Stimulated activated memory B cell treated with anti-CD40 and anti-IgM and Interleukin-4, amounts not matched to agents 10 μg/mL and 1 μg/mL and 100 μg/mL, for 72 hours (primary cell): Measurements from ENCODE around the gene ZNF606.

Experiments
- ATAC-seq: fragments of 150-1000 bp; cut with Tn5 transposase; 2 replicates; pipeline ENCODE4 v1.10.0; 2021
- H3K27ac Mint-ChIP-seq: one replicate; pipeline ENCODE4 v1.8.0; 2022; ENCODE audit warnings: mild to moderate bottlenecking, mixed read lengths
- H3K27me3 Mint-ChIP-seq: one replicate; pipeline ENCODE4 v1.8.0; 2022; ENCODE audit warnings: mixed read lengths
- H3K36me3 Mint-ChIP-seq: one replicate; pipeline ENCODE4 v1.8.0; 2022; ENCODE audit warnings: mixed read lengths
- H3K4me1 Mint-ChIP-seq: one replicate; pipeline ENCODE4 v1.8.0; 2022; ENCODE audit warnings: mixed read lengths
- H3K4me3 Mint-ChIP-seq: one replicate; pipeline ENCODE4 v1.8.0; 2022; ENCODE audit warnings: mild to moderate bottlenecking, moderate library complexity, mixed read lengths
- H3K9me3 Mint-ChIP-seq: one replicate; pipeline ENCODE4 v1.8.0; 2022; ENCODE audit warnings: mixed read lengths

Gene ZNF606

DNA sequence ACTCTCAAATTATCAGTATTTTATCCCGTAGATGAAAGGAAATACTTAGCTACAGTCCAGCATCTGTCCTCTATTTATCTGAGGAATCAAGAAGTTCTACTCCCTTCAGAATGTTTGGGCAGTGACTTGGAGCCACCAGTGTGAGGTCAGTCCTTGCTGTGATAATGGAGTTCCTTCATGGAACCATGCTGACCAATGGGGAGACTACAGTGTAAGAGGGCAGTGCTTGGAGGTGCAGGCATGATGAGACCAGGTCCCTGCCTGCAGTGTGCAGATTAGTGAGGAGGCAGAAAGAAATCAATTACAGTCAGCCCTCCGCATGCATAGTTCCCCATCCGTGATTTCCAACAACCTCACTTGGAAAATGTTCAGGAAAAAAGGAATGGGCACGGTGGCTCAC, 28.2 kb downstream of the ZNF606 start, which contains the start of gene C19orf18:
Gene C19orf18, minus strand, starts transcription at position 101 of the 400 bp plus-strand sequence. CDS start 102 bp downstream, outside the sequence.
- ATAC-seq: no peak
- Mint-ChIP-seq H3K9me3 (peaks cover 41% of the 10 kb centered on the region), H3K4me3 (no peak within 1 kb of the TSS), H3K27ac (no peak within 1 kb of the TSS), H3K36me3 (peaks cover 77% of the 10 kb centered on the region), H3K27me3 (no peaks in the 10 kb centered on the region), H3K4me1 (no peaks in the 10 kb centered on the region)

DNA sequence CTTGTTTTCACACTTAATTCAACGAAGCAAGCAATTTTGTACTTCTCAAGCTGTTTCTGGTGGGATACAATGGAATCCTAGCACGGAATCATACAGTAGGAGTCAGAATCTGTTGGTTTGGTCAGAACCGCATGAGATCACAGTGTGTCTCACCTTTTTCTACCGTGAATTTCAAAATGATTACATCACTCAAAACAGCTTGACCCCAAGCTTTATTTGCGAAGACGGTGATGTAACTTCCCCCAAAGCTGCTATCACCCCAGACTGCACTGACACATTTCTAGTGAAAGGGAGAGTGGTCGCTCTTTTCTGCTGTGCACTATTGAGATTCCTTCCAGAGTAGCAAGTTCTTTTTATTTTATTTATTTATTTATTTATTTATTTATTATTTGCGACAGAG, 37.9 kb downstream of the ZNF606 start:
- Mint-ChIP-seq H3K4me1 (no peaks in the 10 kb centered on the region), H3K36me3 (peaks cover 46% of the 10 kb centered on the region), H3K27me3 (no peaks in the 10 kb centered on the region), H3K4me3 (no peak overlapping the region), H3K27ac (no peak overlapping the region), H3K9me3 (peaks cover 19% of the 10 kb centered on the region)
- no peak for ATAC-seq

DNA sequence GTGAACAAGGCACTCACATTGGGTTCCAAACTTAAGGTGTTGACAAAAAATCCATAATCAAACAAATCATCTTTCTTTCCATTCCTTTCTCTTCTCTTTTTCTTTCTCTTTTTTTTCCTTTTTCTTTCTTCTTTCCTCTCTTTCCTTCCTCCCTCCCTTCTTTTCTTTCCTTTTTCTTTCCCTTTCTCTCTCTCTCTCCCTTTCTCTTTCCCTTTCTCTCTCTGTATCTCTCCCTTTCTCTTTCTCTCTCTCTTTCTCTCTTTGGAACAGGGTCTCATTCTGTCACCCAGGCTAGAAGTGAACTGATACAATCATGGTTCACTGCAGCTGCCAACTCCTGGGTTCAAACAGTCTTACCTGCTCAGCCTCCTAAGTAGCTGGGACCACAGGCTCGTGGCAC, 40.8 kb downstream of the ZNF606 start:
- peaks cover 43% of the 10 kb centered on the region for H3K36me3 Mint-ChIP-seq
- no peaks in the 10 kb centered on the region for H3K27me3 Mint-ChIP-seq
- H3K27ac Mint-ChIP-seq: no peak overlapping the region
- no peak overlapping the region for H3K4me3 Mint-ChIP-seq
- no peak for ATAC-seq
- peaks cover 13% of the 10 kb centered on the region for H3K9me3 Mint-ChIP-seq
- H3K4me1 Mint-ChIP-seq: no peaks in the 10 kb centered on the region

DNA sequence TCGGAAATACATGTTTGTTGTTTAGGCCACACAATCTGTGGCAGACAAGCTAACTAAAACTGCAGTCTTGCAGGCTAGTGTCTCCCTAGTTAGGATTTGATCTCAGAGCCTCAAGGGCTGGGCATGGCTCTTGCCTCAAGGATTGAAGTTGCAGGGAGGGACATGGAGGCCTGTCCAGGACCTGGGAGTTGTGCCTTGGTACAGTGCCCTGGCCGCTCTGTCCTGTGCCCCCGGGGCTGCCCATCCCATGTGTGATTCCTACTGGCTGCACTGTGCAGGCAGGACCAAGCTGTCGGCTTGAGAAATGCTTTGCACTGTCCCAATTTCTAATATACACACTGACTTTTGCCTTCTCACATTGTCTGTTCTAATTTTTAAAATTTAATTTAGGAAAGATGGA, 47.6 kb downstream of the ZNF606 start:
- Mint-ChIP-seq H3K27ac (no peak overlapping the region), H3K9me3 (peaks cover 19% of the 10 kb centered on the region), H3K4me1 (no peaks in the 10 kb centered on the region), H3K4me3 (no peak overlapping the region), H3K36me3 (peaks cover 23% of the 10 kb centered on the region), H3K27me3 (no peaks in the 10 kb centered on the region)
- ATAC-seq: no peak

DNA sequence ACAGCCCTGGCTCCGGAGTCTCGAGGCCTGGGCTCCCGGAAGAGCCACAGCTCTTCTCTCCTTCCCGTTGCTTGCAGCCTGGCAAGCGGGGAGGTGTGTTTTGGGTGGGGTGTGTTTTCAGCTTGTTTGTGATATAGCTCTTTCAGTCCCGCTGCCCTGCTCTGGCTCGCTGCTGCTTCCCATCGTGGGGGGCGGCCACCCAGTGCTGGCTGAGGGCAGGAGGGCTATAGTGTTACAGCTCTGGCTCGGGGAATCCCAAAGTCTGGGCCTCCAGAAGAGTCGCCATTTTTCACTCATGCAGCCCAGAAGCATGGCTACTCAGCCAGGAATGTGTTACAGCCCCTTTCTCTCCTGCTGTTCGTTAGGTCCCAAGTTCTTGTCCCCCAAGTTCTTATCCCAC, 52.9 kb downstream of the ZNF606 start:
- ATAC-seq: no peak
- Mint-ChIP-seq H3K9me3 (peaks cover 21% of the 10 kb centered on the region), H3K27ac (no peak overlapping the region), H3K4me3 (no peak overlapping the region), H3K4me1 (peaks cover 20% of the 10 kb centered on the region), H3K36me3 (peaks cover 19% of the 10 kb centered on the region), H3K27me3 (no peaks in the 10 kb centered on the region)

DNA sequence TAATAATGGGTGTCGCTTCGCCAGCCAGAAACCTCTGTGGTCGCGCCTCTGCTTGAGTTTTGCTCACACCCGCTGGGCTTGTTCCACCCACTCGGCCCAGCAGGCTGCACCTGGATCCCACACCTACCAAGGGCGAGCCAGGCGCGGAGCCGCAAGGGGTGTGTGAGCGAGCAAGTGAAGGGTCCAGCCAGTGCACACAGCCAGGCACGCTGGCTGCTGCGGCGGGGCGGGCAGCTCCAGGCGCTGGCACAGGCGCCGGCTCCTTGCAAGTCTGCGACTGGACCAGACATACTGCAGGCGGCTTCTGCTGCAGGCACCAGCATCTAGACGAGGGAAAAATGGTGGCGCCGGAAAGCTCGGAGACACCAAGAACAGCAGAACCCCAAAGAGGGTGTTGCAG, 53.3 kb downstream of the ZNF606 start:
- peaks cover 23% of the 10 kb centered on the region for H3K36me3 Mint-ChIP-seq
- no peak overlapping the region for H3K27ac Mint-ChIP-seq
- no peak overlapping the region for H3K4me3 Mint-ChIP-seq
- peaks cover 22% of the 10 kb centered on the region for H3K9me3 Mint-ChIP-seq
- peaks cover 24% of the 10 kb centered on the region for H3K4me1 Mint-ChIP-seq
- H3K27me3 Mint-ChIP-seq: no peaks in the 10 kb centered on the region
- ATAC-seq: no peak

DNA sequence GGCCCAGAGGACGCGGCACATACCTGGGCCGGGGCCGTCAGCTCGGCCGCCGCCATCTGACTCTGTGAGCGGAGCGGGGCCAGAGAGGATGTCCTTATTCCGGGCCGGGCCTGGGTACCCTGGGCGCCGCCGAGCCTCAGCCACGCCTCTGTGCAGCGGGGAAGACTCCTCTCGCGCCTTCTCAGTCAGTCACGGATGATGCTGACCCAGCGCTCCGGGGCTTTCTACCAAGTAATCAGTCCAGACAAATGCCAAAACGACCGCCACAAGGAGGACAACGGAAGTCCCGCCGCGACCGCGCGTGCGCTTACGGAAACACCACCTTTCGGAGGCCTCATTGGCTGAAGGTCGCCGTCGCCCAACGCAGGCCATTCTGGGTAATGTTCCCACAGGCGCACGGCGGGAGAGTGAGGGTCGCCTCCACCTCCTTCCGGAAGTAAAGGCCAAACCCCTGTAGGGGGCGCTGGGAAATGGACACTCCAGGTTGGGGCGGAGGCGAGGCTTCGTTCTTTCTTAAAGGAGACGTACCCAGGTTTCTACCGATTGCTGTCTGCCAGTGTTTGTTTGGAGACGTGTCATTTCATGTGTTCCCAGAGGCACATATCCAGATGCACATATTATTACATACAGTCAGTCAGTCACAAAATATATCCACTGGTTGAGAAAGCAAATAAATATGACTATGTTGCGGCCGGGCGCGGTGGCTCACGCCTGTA, 55.0 kb downstream of the ZNF606 start, which contains the start of gene ZNF256:
Gene ZNF256, minus strand, starts transcription at position 288 of the 716 bp plus-strand sequence. Its CDS starts 232 bp downstream, at position 56.
- H3K4me3 Mint-ChIP-seq: peak within 1 kb of the TSS; percentile 93
- peaks cover 34% of the 10 kb centered on the region for H3K4me1 Mint-ChIP-seq
- H3K36me3 Mint-ChIP-seq: peaks cover 40% of the 10 kb centered on the region
- no peaks in the 10 kb centered on the region for H3K27me3 Mint-ChIP-seq
- peaks cover 34% of the 10 kb centered on the region for H3K9me3 Mint-ChIP-seq
- peak within 1 kb of the TSS; percentile 92 for H3K27ac Mint-ChIP-seq
- ATAC-seq: peak; percentile 99

DNA sequence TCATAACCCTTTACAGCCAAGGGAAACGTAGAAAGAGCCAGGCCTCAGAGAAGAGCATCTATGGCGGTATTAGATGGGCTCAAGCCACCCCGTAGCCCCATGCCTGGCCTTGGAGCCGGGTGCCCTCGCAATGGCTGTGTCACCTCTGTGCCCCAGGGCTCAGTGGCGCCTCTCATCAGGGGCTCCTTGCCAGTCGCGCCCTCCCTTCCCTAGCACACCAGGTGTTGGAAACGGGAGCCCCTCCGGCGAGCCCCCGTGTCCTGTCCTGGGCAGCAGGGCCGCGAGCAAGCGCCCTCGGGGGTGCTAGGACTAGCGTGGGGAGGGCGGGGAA, 55.6 kb downstream of the ZNF606 start:
- Mint-ChIP-seq H3K4me3 (peak overlapping the region; percentile 93), H3K36me3 (peaks cover 45% of the 10 kb centered on the region), H3K9me3 (peaks cover 39% of the 10 kb centered on the region), H3K4me1 (peaks cover 34% of the 10 kb centered on the region), H3K27me3 (no peaks in the 10 kb centered on the region), H3K27ac (peak overlapping the region; percentile 92)
- ATAC-seq: no peak

DNA sequence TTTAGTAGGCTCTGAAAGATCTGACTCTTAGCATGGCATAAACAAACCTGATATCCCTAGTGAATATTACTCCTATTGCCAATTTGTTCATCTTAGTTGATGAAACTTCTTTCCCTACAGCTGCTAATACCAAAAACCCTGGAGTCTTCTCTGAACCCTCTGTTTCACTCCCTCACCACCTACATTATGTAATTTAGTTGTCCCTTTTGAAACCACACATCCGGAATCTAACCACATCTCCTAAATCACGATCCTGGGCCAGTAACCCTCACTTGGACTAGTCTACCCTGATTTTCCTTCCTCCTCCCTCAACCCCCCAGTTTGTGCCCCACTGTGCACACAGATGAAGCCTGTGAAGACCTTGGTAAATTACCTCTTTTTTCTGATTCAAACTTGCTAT, 56.3 kb downstream of the ZNF606 start:
- H3K27me3 Mint-ChIP-seq: no peaks in the 10 kb centered on the region
- ATAC-seq: no peak
- peaks cover 34% of the 10 kb centered on the region for H3K4me1 Mint-ChIP-seq
- H3K4me3 Mint-ChIP-seq: peak overlapping the region; percentile 93
- H3K27ac Mint-ChIP-seq: peak overlapping the region; percentile 92
- peaks cover 53% of the 10 kb centered on the region for H3K36me3 Mint-ChIP-seq
- H3K9me3 Mint-ChIP-seq: peaks cover 44% of the 10 kb centered on the region

DNA sequence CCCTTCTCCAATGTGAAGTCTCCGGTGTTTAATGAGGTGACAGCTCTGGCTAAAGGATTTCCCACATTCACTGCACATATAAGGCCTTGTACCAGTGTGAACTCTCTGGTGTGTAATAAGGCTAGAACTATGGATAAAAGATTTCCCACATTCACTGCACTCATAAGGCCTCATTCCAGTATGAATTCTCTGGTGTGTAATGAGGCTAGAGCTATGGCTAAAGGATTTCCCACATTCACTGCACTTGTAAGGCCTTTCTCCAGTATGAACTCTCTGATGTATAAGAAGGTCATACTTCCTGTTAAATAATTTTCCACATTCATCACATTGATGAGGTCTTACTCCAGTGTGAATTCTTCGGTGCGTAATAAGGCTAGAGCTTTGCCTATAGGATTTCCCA, 61.0 kb downstream of the ZNF606 start:
- Mint-ChIP-seq H3K9me3 (peaks cover 47% of the 10 kb centered on the region), H3K4me1 (peaks cover 31% of the 10 kb centered on the region)

DNA sequence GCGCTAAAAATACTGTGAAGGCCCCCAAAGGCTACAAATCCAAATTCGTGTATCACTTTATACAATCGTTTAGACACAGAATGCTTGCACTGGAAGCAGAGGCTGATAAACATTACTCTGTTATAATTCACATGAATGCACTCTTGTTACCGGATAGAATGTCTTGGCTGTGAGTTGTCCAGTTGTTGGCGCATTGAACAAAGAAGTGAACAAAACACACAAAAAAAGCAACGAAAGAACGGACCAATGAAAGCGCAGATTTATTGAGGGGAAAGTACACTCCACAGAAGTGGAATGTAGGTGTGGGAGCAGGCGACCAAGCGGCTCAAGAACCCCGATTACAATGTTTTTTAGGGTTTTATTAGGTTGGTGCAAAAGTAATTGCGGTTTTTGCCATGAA, 66.9 kb downstream of the ZNF606 start:
- no peak for ATAC-seq
- Mint-ChIP-seq H3K27ac (peak overlapping the region; percentile 96), H3K36me3 (peaks cover 87% of the 10 kb centered on the region), H3K9me3 (peaks cover 18% of the 10 kb centered on the region), H3K4me1 (peaks cover 19% of the 10 kb centered on the region), H3K27me3 (no peaks in the 10 kb centered on the region), H3K4me3 (no peak overlapping the region)

More for the DNA sequence above, 61.0 kb downstream of the ZNF606 start:
- Mint-ChIP-seq H3K4me3 (no peak overlapping the region), H3K27me3 (no peaks in the 10 kb centered on the region), H3K27ac (no peak overlapping the region), H3K36me3 (peaks cover 96% of the 10 kb centered on the region)
- no peak for ATAC-seq

DNA sequence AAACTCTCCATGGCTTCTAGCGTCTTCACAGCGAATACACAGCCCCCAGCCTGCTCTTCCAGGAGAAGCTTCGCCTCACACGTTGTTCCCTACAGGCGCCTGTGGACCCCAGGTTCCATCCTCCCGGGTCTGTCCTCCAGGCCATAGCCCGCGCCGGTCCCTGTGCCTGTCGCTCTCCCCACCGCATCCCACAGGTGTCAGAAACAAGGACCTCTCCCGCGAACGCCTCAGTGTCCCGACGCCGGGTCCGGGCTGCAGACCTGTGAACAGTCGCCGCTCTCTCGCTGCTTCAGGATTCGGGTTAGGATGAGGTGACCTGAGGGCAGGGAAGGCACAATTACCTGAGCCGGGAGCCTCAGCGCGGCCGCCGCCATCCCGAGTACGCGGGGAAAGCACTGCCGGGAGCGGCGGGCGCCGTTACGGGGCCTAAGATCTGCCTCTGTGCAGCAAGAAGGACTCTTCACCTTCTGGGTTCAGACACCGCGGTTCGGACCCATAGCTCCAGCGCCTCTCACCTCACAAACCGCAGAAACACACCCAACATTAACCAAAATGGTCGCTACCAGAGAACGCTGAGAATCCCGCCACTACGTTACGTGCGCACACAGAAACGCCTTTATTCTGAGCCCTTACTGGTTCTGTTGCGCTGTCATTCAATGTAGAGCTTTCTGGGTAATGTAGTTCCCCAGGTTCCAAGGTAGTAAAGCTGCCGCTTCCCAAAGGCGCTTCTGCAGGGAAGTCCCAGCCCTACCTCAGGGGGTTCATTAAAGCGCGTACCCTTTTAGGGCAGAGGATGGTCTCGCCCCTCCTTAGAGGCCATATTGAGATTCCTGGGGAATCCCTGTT, 67.6 kb downstream of the ZNF606 start, which contains the start of gene ZNF418:
Gene ZNF418, minus strand, starts transcription at position 583 of the 846 bp plus-strand sequence. CDS start 1,580 bp downstream, outside the sequence.
- H3K27ac Mint-ChIP-seq: peak within 1 kb of the TSS; percentile 96
- peaks cover 19% of the 10 kb centered on the region for H3K4me1 Mint-ChIP-seq
- peaks cover 88% of the 10 kb centered on the region for H3K36me3 Mint-ChIP-seq
- H3K4me3 Mint-ChIP-seq: peak within 1 kb of the TSS; percentile 97
- ATAC-seq: peak; percentile 99
- H3K27me3 Mint-ChIP-seq: no peaks in the 10 kb centered on the region
- peaks cover 19% of the 10 kb centered on the region for H3K9me3 Mint-ChIP-seq

DNA sequence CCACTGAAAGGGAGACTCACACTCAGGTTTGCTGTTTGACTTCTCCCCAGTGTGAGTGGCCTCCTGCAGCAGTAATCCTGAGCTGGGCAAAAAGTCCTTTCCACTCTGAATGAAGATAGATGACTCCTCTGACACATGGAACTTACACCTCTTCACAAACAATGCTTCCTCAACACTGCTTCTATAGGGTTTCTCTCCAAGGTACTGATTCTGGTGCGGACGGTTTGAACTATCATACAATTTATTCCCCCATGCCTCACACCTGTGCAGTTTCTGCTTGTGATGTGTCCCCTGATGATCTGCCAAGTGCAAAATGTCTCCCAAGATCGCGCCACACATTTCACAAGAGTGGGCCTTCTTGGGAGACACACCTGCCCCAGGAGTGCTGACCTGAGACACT, 75.0 kb downstream of the ZNF606 start:
- peaks cover 22% of the 10 kb centered on the region for H3K9me3 Mint-ChIP-seq
- ATAC-seq: no peak
- H3K27me3 Mint-ChIP-seq: no peaks in the 10 kb centered on the region
- H3K4me3 Mint-ChIP-seq: no peak overlapping the region
- H3K4me1 Mint-ChIP-seq: peaks cover under 1% of the 10 kb centered on the region
- H3K36me3 Mint-ChIP-seq: peaks cover 82% of the 10 kb centered on the region
- H3K27ac Mint-ChIP-seq: no peak overlapping the region
